ENCODE data around the gene FADS2. TPM values are rescaled to one million over a fixed set of nuclear protein-coding genes. Genes with fewer than 3 reads are reported as not detected.
A peak's percentile ranks its signal among the peaks of the same experiment; 100 is the strongest.

Gene FADS2
- total RNA-seq, 1 donor from 2014 or later = 25.8 TPM

DNA sequence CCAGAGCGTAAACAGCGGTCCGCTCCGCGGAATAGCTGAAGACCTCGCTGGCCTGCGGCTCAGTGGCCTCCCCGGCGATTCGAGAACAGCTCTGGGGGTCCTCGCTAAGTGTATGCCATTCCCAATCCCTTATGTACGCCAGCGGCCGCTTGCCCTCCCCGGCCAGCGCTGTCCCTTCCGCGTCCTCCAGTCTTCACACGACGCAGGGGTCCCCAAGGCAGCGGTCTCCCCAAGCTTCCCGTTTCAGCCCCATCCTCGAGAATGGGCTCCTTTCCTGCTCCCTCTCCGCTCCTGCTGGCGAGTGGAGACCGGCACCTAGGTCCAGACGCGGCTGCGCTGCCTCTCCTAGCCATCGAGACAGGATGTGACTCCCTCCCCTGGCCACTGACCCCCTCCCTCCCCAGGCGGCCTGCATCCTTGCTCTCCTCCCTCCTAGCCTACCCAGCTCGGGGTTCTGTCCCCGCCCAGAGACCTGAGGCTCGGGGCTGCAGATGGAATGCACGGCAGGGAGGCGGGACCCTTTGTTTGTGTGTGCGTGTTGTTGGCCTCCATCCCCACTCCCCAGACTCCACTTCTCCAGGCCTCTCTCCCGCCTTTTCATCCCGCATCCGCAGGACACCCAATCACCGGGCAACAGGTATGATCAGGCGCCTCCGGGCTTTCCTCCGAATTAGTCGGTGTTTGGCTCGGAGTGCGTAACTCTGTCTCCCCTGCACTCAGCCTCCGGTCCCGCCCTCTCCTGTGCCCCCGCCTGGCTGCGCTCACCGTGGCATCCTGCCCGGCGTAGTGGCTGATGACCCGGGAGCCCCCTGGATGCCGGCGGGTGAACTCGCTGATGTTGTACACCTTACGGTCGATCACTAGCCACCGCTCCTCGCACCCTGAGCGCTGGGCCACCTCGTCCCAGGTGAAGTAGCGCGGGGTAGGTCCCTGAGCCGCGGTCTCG, 12.0 kb upstream of the FADS2 start:
- intact Hi-C loops (cut with DNase I) = loop anchor here (2.0 to 5.0 kb wide), 5 partner anchors 45 to 291 kb away; partner anchors contain the start of genes FADS3 and FTH1
- DNase-seq (ENCODE audit: low spot score) = peak; percentile 83

DNA sequence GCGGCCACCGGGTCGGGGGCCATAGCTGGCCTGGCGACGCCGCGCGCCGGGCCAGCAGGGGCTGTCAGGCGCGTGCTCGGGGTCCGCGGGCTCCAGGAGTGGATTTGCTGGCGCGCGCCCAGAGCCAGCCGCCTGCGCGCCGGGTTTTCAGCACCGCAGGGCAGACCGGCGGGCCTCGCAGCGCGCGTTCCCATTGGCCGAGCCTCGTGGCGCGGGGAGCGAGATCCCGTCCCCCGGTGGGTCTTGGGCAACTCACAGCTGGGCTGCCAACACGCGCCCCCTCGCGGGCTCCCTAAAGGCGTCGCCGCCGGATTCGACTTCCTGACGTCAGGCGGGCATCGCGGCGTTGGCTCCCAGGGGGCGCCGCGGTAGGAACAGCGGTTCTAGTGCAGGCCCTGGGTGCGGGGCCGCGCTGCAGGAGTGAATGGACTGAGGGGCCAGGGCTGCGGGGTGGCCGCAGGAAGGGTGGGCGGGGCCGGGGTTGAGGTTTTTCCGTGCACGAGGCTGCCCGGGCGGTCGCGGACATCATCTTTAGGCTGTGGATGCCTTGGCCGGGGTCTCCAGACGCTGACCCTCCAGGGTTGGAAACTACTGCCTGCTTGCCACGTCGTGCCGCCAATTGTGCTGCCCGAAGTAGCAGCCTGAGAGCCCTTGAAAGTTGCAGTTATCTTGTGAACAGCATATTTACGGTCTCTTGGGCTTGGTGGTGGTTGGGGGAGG, 11.2 kb upstream of the FADS2 start, which contains the start of gene FADS1:
TSS of gene FADS1 (minus strand) at position 268 of the 720 bp plus-strand sequence. CDS start at position 194, 74 bp downstream.
- intact Hi-C loops (cut with DNase I) = loop anchor here (2.0 to 5.0 kb wide), 4 partner anchors 44 to 290 kb away; partner anchors contain the start of gene FTH1
- peak; percentile 92 for DNase-seq (ENCODE audit: low spot score)

DNA sequence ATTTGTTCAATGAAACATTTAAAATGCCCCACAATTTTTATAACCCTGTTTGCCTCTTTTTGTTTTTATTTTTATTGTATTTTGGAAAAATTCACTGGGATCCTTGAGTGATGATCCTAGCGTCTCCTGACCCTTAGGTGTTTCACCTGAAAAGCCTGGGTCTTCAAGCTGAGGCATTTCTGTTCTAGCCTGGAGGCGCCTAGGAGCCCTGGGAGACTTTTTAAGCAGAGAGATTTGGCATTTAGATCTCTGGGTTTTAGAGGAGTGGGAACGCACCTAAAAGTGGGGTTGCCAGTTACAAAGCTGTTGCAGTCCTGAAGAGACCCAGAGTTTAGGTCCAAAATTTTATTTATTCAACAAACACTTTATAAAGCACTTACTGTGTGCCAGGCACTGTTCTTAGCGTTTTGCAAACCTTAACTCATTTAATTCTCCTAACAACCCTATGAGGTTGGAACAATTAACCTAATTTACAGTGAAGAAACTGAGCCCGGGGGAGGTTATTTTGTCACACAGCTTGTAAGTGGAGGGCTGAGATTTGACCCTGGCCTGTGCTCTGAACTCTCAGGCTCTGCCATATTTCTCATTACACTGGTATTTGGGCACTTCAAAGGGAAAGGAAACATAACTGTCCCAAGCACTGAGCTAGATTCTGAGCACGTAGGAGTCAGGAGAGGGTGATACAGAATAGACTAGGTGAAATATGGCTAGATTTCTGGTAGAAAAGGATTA, 10.5 kb upstream of the FADS2 start:
- intact Hi-C loops (cut with DNase I) = loop anchor here (2.0 to 5.0 kb wide), 4 partner anchors 43 to 290 kb away; partner anchors contain the start of gene FTH1
- DNase-seq (ENCODE audit: low spot score) = peak; percentile 4

DNA sequence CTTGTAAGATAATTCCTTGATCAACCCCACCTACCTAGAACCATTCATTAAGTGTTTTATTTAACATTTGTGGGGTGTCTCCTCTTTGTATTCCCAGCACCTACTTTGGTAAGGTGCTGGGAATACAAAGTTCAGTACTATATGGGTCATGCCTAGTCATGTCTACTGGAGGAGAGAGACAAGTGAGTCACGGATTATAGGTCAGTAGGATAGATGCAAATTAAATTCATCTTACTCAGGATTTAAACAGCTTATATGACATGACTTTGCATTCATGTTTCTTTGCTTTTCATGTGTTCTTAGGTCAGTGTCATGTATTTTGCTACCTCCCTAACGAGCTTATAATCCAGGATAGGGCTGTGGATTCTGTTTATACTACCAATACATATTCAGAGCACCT, 7.9 kb upstream of the FADS2 start:
- intact Hi-C loops (cut with DNase I) = no loop called here
- DNase-seq (ENCODE audit: low spot score) = no peak

DNA sequence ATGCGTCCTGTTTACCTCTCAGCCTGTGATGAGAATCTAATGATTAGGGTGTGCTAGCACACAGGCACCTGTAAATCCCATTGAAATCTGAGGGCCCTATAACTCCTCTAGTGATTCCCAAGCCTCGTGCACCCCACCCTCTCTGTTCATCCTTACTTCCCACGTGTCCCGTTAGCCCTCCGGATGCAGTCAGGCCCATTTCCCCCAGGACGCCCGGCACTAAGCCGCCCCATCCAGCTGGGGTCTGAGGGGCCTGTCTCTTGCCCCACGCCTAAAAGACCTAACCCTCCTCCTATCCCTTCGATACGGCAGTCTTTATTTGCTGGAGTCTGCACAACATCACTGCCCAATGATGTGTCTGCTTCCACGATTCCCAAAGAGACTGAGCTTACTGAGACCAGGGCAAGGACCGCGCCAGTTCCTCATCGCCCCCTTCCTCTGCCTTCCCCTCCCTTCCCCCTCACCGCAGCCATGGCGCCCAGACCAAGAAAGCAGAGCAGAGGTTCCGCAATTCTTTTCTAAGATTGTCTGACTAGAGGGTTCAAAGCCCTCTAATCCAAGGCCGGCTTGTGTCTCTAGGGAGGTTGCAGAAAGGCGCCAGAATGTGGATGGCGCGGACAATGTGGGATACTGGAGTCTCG, 1.1 kb upstream of the FADS2 start:
- DNase-seq (ENCODE audit: low spot score) = no peak
- intact Hi-C loops (cut with DNase I) = no loop called here

DNA sequence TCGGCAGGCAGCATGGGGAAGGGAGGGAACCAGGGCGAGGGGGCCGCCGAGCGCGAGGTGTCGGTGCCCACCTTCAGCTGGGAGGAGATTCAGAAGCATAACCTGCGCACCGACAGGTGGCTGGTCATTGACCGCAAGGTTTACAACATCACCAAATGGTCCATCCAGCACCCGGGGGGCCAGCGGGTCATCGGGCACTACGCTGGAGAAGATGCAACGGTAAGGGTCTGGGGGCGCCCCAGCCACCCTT, 204 bp downstream of the FADS2 start:
- intact Hi-C loops (cut with DNase I) = no loop called here
- no peak for DNase-seq (ENCODE audit: low spot score)

DNA sequence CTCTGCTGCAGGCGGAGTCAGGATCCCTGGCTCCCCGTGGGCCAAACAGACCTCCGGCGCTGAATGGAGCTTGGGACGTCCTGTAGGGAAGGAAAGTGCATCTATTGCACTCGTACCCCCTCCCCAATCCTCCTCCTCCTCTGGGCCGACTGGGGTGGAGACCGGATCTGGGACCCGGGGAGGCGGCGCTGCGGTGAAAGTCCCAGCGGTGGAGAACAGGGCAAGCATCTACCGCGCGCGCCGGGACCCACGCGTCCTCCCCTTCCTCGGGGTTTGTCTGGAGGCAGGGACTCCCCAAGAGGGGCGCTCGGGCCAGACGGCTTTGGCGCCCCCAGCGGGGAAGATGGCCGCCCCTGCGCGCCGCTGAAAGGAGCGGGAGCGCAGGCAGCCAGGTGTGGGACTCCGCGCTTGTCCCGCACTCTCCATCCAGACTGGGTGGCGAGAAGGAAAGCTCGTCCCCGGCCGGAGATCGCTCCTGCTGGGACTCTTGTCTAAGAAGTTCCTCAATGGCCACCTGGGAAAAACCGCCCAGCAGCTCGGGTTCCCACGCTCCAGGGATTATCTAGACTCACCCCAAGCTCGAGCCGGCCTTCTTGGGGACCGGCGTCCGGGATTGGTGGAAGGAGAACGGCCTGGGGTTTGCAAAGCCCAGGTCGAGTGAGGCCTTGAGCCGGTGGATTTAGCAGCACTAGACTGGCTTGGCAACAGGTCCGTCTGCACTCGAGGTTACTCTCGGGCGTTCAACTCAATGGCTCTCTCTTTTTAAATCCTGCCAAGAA, 718 bp downstream of the FADS2 start:
- intact Hi-C loops (cut with DNase I) = no loop called here
- DNase-seq (ENCODE audit: low spot score) = no peak

- DNase-seq (ENCODE audit: low spot score) = no peak
- intact Hi-C loops (cut with DNase I) = no loop called here
Observed at GRCh38 chr11:61829806-61830205, 1.7 kb downstream of the FADS2 start.

DNA sequence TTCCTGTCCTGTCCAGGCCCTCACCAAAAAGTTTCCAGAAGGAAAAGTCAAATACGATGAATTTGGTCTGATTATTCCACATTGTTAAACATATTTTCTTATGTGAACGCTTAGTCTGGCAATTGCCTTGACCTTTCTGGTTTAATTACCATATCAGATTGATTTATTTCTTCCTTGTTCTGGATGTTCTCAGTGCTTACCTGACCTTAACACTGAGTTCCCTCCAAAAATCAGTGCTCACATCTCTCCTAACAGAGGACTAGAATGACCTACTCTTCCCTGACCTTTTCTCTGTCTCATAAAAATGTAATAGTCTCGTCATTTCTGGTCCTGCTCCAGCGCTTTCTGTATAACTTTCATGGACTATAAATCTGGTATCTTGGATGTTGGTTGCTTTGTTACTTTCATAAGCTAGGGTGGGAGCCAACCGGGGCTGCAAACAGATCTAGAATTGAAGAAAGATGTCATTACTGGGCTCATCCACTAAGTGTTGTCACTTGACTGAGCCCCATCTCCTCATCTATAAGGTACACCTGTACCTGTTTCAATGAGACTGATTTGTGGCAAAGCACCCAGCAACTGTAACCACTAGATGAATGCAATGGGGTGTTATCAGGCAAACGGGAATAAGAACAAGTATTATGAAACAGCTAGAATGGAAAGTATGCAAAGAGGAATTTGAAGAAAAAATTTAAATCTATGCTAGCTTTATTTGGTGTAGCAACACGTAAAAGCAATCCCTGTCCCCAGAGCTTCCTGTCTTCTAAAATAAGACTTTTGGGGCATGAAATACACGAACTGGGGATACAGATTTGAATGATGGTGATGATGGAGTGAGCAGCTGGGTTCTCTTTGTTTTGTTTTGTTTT, 2.4 kb downstream of the FADS2 start:
- intact Hi-C loops (cut with DNase I) = no loop called here
- DNase-seq (ENCODE audit: low spot score) = no peak

- intact Hi-C loops (cut with DNase I) = no loop called here
- no peak for DNase-seq (ENCODE audit: low spot score)
Observed at GRCh38 chr11:61832207-61832606, 4.1 kb downstream of the FADS2 start.

DNA sequence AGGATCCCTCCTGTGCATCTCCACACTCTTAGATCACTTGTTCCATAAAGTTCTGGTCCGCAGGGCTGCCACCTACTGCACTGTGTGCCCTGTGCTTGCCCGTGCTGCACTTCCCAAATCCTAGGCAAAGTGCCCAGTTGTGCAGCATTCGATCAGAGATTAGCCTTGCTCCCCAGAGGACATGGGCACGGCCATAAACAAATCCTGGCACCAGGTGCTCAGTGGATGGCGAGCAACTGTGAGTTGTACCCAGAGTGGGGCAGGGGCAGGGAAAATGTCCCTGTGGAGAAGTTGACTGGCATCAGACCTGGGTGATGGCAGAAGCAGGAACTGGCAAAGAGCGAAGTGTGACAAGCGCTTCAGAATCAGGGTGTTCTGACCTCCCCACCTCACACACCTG, 4.7 kb downstream of the FADS2 start:
- intact Hi-C loops (cut with DNase I) = no loop called here
- no peak for DNase-seq (ENCODE audit: low spot score)

DNA sequence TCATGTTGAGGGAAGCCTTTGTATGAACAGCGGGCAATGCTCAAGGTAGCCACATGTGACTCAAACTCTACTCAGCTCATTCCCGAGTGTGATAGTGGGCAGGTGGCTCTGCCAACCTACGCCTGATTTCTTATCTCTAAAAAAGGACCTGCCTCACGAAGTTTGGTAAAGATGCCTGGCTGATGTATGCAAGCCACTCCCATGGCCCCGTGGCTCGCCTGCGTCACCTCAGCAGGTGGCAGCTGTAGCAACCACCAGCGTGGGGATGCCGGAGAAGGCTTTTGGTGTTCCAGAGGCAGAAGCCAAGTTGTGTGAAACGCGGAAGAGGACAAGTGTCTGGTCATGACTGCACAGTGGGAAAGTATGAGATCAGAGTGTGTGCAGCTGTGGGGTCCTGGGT, 5.4 kb downstream of the FADS2 start:
- intact Hi-C loops (cut with DNase I) = no loop called here
- DNase-seq (ENCODE audit: low spot score) = no peak

DNA sequence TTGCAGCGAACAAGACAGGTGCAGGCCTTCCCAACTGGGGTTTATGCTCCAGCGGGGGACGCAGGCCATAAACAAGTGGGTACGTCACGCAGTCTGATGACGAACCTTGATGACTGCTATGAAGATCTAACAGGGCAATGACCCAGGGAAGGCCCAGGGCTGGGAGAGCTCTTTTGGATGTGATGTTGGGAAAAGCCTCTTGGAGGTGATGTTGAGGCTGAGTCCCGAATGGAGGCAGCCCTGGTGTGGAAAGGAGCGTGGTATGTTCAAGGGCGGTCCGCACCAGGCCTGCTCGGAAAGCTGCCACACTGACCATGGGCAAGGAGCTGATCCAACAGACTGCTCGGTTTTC, 5.8 kb downstream of the FADS2 start:
- intact Hi-C loops (cut with DNase I) = no loop called here
- no peak for DNase-seq (ENCODE audit: low spot score)

GRCh38 chr11:61834278-61835048, 6.4 kb downstream of the FADS2 start:
- no peak for DNase-seq (ENCODE audit: low spot score)

DNA sequence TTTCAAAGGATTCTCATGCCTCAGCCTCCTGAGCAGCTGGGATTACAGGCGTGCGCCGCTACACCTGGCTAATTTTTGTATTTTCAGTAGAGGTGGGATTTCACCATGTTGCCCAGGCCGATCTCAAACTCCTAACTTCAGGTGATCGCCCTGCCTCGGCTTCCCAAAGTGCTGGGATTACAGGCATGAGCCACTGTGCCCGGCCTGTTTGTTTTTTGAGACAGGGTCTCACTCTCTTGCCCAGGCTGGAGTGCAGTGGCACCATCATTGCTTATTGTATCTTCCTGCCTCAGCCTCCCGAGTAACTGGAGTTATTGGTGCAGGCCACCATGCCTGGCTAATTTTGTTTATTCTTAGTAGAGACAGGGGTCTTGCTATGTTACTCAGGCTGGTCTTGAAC, 8.1 kb downstream of the FADS2 start:
- no peak for DNase-seq (ENCODE audit: low spot score)

More at GRCh38 chr11:61834278-61835048, 6.4 kb downstream of the FADS2 start:
- intact Hi-C loops (cut with DNase I) = no loop called here

DNA sequence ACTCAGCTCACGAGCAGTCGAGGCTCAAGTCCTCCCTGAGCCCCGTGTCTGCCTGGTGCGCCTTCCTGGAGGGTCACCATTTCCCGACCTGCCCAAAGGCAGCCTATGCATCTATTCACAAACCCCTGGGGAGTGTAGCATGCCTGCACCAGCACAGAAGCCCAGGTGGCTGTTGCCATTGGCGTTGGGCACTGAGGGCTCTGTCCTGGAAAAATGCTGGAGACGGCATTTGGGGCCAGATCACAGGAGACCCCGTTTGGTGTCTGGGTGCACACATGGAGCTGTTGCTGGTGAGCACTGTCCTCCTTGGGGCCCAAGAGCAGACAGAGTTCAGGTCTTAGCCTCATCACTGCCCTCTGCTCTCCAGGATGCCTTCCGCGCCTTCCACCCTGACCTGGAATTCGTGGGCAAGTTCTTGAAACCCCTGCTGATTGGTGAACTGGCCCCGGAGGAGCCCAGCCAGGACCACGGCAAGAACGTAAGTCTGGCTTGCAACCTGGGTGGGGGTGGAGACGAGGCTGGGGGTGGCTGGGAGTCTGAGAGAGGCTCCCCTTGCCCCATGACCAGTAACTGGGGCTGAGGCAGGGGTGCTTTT, 9.4 kb downstream of the FADS2 start:
- no peak for DNase-seq (ENCODE audit: low spot score)
- intact Hi-C loops (cut with DNase I) = no loop called here

More for the DNA sequence above, 8.1 kb downstream of the FADS2 start:
- intact Hi-C loops (cut with DNase I) = no loop called here

- no peak for DNase-seq (ENCODE audit: low spot score)
Observed at GRCh38 chr11:61838501-61838900, 10.4 kb downstream of the FADS2 start.

More at GRCh38 chr11:61838501-61838900, 10.4 kb downstream of the FADS2 start:
- intact Hi-C loops (cut with DNase I) = no loop called here
